Neuronal stem cell (in vitro differentiated cells): ENCODE measurements around the gene APP.

Experiments used
- DNase-seq: peaks from one replicate; pipeline ENCODE4 v3.0.0-alpha.2; 2013; ENCODE audit warnings: low spot score
- H2AFZ ChIP-seq: one replicate; pipeline ENCODE4 v1.6.1; 2013; ENCODE audit warnings: mild to moderate bottlenecking, low read length, inconsistent platforms
- H2AK5ac ChIP-seq: 2 replicates; pipeline ENCODE4 v1.6.1; 2013; ENCODE audit warnings: low read depth, mild to moderate bottlenecking, inconsistent platforms, low read length, moderate library complexity, mixed read lengths
- H2BK120ac ChIP-seq: 2 replicates; pipeline ENCODE4 v1.6.1; 2013; ENCODE audit warnings: low read depth, mild to moderate bottlenecking, inconsistent platforms, low read length, moderate library complexity, mixed read lengths
- H2BK12ac ChIP-seq: one replicate; pipeline ENCODE4 v1.6.1; 2013; ENCODE audit warnings: low read length, inconsistent platforms
- H2BK15ac ChIP-seq: 2 replicates; pipeline ENCODE4 v1.6.1; 2013; ENCODE audit warnings: mild to moderate bottlenecking, low read length, inconsistent platforms, mixed read lengths
- H2BK5ac ChIP-seq: one replicate; pipeline ENCODE4 v1.6.1; 2013; ENCODE audit warnings: inconsistent platforms, mild to moderate bottlenecking, low read length, moderate library complexity
- H3K14ac ChIP-seq: one replicate; pipeline ENCODE4 v1.6.1; 2013; ENCODE audit warnings: low read length, inconsistent platforms
- H3K18ac ChIP-seq: 2 replicates; pipeline ENCODE4 v1.6.1; 2013; ENCODE audit warnings: low read length, inconsistent platforms
- H3K23ac ChIP-seq: 2 replicates; pipeline ENCODE4 v1.6.1; 2013; ENCODE audit warnings: low read depth, mild to moderate bottlenecking, mixed read lengths, low read length, inconsistent platforms; ENCODE audit not compliant: poor library complexity
- H3K27ac ChIP-seq: replicated peaks from 3 replicates; pipeline ENCODE4 v1.5.1; 2013; ENCODE audit warnings: low read length, inconsistent platforms
- H3K27me3 ChIP-seq, 3 experiments: 2 replicates each; pipeline ENCODE4 v1.6.1; 2013; ENCODE audit warnings: low read length in 3 of 3, mild to moderate bottlenecking in 2 of 3, inconsistent platforms in 1 of 3, low read depth in 1 of 3, mixed read lengths in 1 of 3, moderate library complexity in 1 of 3; ENCODE audit not compliant: control insufficient read depth in 3 of 3, insufficient read depth in 3 of 3
- H3K36me3 ChIP-seq, 2 donors: replicated peaks in 1 of 2; 2 replicates each; pipeline ENCODE4 v1.6.1; 2013; ENCODE audit warnings: low read length in 2 of 2; ENCODE audit not compliant: control insufficient read depth in 2 of 2, insufficient read depth in 2 of 2
- H3K4ac ChIP-seq: 2 replicates; pipeline ENCODE4 v1.6.1; 2013; ENCODE audit warnings: inconsistent platforms, mild to moderate bottlenecking, low read length, moderate library complexity
- H3K4me1 ChIP-seq, 2 donors: 1 replicate in 1 of 2; 2 replicates in 1 of 2; pipeline ENCODE4 v1.6.1; 2013; ENCODE audit warnings: low read length in 2 of 2, low read depth in 1 of 2; ENCODE audit not compliant: control insufficient read depth in 2 of 2, insufficient read depth in 1 of 2
- H3K4me2 ChIP-seq: one replicate; pipeline ENCODE4 v1.6.1; 2013; ENCODE audit warnings: mild to moderate bottlenecking, low read length, inconsistent platforms; ENCODE audit not compliant: insufficient read depth, poor library complexity, severe bottlenecking
- H3K4me3 ChIP-seq, 2 donors: 2 replicates each; pipeline ENCODE4 v1.5.1; 2013; ENCODE audit warnings: low read length in 2 of 2, mild to moderate bottlenecking in 2 of 2, inconsistent platforms in 1 of 2, moderate library complexity in 1 of 2
- H3K79me1 ChIP-seq: one replicate; pipeline ENCODE4 v1.6.1; 2013; ENCODE audit warnings: low read depth, mild to moderate bottlenecking, inconsistent platforms, low read length, moderate library complexity
- H3K9ac ChIP-seq: one replicate; pipeline ENCODE4 v1.6.1; 2013; ENCODE audit warnings: mild to moderate bottlenecking, low read depth, low read length, inconsistent platforms; ENCODE audit not compliant: poor library complexity
- H3K9me3 ChIP-seq, 2 donors: replicated peaks in 1 of 2; 2 replicates each; pipeline versions ENCODE3 to v1.6.1; 2013; ENCODE audit warnings: low read length in 2 of 2, mild to moderate bottlenecking in 2 of 2, inconsistent platforms in 1 of 2, low read depth in 1 of 2, mixed read lengths in 1 of 2, moderate library complexity in 1 of 2; ENCODE audit not compliant: control insufficient read depth in 2 of 2, insufficient read depth in 1 of 2
- H4K8ac ChIP-seq: one replicate; pipeline ENCODE4 v1.6.1; 2013; ENCODE audit warnings: low read depth, mild to moderate bottlenecking, inconsistent platforms, low read length, moderate library complexity
- H4K91ac ChIP-seq: one replicate; pipeline ENCODE4 v1.6.1; 2013; ENCODE audit warnings: low read length, low read depth, mild to moderate bottlenecking, inconsistent platforms; ENCODE audit not compliant: poor library complexity
- WGBS, 2 donors: extraction: QIAGEN DNeasy Blood & Tissue Kit; methylation state at CpG; one replicate each; pipeline ENCODE4 v1.1.7; 2013; ENCODE audit warnings: missing lambda C conversion rate in 2 of 2, mixed read lengths in 1 of 2; ENCODE audit not compliant: insufficient read length in 2 of 2, insufficient replicate concordance in 1 of 2; ENCODE audit errors: extremely low coverage in 2 of 2; 5-methylcytosine and 5-hydroxymethylcytosine counted together

Gene APP

GRCh38 chr21:26165331-26165730, 5.2 kb downstream of the APP start:
- no peak overlapping the region for H3K9ac ChIP-seq
- peaks cover 0 to 12% of the 10 kb centered on the region in 2 donors for H3K36me3 ChIP-seq
- DNase-seq, result no peak
- peaks cover 9 to 23% of the 10 kb centered on the region in 2 donors for H3K4me1 ChIP-seq
- H3K4me3 ChIP-seq, result no peak overlapping the region
- H3K27ac ChIP-seq, result no peak overlapping the region
- no peak overlapping the region for H2AK5ac ChIP-seq
- H2BK15ac ChIP-seq, result no peak overlapping the region
- no peak overlapping the region for H3K18ac ChIP-seq
- H4K8ac ChIP-seq, result no peak overlapping the region
- H3K79me1 ChIP-seq, result peaks cover 2% of the 10 kb centered on the region
- H2BK120ac ChIP-seq, result no peak overlapping the region
- H4K91ac ChIP-seq, result no peak overlapping the region
- no peak overlapping the region for H2BK5ac ChIP-seq
- H3K23ac ChIP-seq, result no peak overlapping the region
- no peak overlapping the region for H3K4me2 ChIP-seq
- H2BK12ac ChIP-seq, result no peak overlapping the region
- H3K27me3 ChIP-seq, result no peaks in the 10 kb centered on the region
- no peak overlapping the region for H2AFZ ChIP-seq
- WGBS, 2 donors, result no CpG with 5 or more reads among the region's 5 CpGs
- peaks cover 0 to 10% of the 10 kb centered on the region in 2 donors for H3K9me3 ChIP-seq
- no peak overlapping the region for H3K14ac ChIP-seq
- no peak overlapping the region for H3K4ac ChIP-seq

GRCh38 chr21:26164311-26164710, 6.3 kb downstream of the APP start:
- no peak overlapping the region for H3K23ac ChIP-seq
- no peak overlapping the region for H3K4me2 ChIP-seq
- peaks cover 9 to 23% of the 10 kb centered on the region in 2 donors for H3K4me1 ChIP-seq
- H2AFZ ChIP-seq, result no peak overlapping the region
- no peak overlapping the region for H4K8ac ChIP-seq
- H2BK5ac ChIP-seq, result no peak overlapping the region
- peaks cover 0 to 14% of the 10 kb centered on the region in 2 donors for H3K9me3 ChIP-seq
- DNase-seq, result no peak
- H2AK5ac ChIP-seq, result no peak overlapping the region
- no peaks in the 10 kb centered on the region for H3K79me1 ChIP-seq
- H2BK120ac ChIP-seq, result no peak overlapping the region
- H3K27me3 ChIP-seq, result no peaks in the 10 kb centered on the region
- H3K14ac ChIP-seq, result no peak overlapping the region
- H3K27ac ChIP-seq, result no peak overlapping the region
- H2BK12ac ChIP-seq, result no peak overlapping the region
- no peak overlapping the region for H3K4ac ChIP-seq
- peaks cover 0 to 12% of the 10 kb centered on the region in 2 donors for H3K36me3 ChIP-seq
- no peak overlapping the region for H3K18ac ChIP-seq
- H4K91ac ChIP-seq, result no peak overlapping the region
- H3K9ac ChIP-seq, result no peak overlapping the region
- H3K4me3 ChIP-seq, result no peak overlapping the region
- no CpG with 5 or more reads among the region's 2 CpGs for WGBS, 2 donors
- no peak overlapping the region for H2BK15ac ChIP-seq

- Histone ChIP-seq H3K36me3 (peaks cover 0 to 16% of the 10 kb centered on the region in 2 donors), H3K9ac (no peak overlapping the region), H2AFZ (no peak overlapping the region), H4K91ac (no peak overlapping the region), H3K27ac (no peak overlapping the region), H3K4me3 (no peak overlapping the region), H3K18ac (no peak overlapping the region), H3K4ac (no peak overlapping the region), H2BK15ac (no peak overlapping the region), H3K27me3 (no peaks in the 10 kb centered on the region), H4K8ac (no peak overlapping the region), H3K9me3 (peaks cover 0 to 16% of the 10 kb centered on the region in 2 donors), H2BK120ac (no peak overlapping the region), H2BK12ac (no peak overlapping the region), H3K23ac (no peak overlapping the region), H2AK5ac (no peak overlapping the region), H3K4me2 (no peak overlapping the region), H3K14ac (no peak overlapping the region), H3K79me1 (peaks cover 2% of the 10 kb centered on the region), H2BK5ac (no peak overlapping the region), H3K4me1 (peaks cover 6 to 16% of the 10 kb centered on the region in 2 donors)
- no CpG with 5 or more reads among the region's 4 CpGs for WGBS, 2 donors
- no peak for DNase-seq
Measured at GRCh38 chr21:26162081-26162480, 8.5 kb downstream of the APP start.

GRCh38 chr21:26159869-26160268, 10.7 kb downstream of the APP start:
- peaks cover 0 to 18% of the 10 kb centered on the region in 2 donors for H3K36me3 ChIP-seq
- no peak overlapping the region for H2BK12ac ChIP-seq
- no peak overlapping the region for H2BK120ac ChIP-seq
- peaks cover 0 to 19% of the 10 kb centered on the region in 2 donors for H3K9me3 ChIP-seq
- H2BK5ac ChIP-seq, result no peak overlapping the region
- H3K18ac ChIP-seq, result no peak overlapping the region
- no peak overlapping the region for H2AFZ ChIP-seq
- H3K23ac ChIP-seq, result no peak overlapping the region
- no peak overlapping the region for H3K27ac ChIP-seq
- WGBS, 2 donors, result no CpG with 5 or more reads among the region's 1 CpG
- H3K27me3 ChIP-seq, result no peaks in the 10 kb centered on the region
- H3K4ac ChIP-seq, result no peak overlapping the region
- peaks cover 2% of the 10 kb centered on the region for H3K79me1 ChIP-seq
- no peak overlapping the region for H4K91ac ChIP-seq
- no peak overlapping the region for H3K4me3 ChIP-seq
- no peak overlapping the region for H3K4me2 ChIP-seq
- no peak for DNase-seq
- no peak overlapping the region for H3K14ac ChIP-seq
- no peak overlapping the region for H4K8ac ChIP-seq
- H3K4me1 ChIP-seq, result no peaks in the 10 kb centered on the region
- no peak overlapping the region for H2AK5ac ChIP-seq
- H3K9ac ChIP-seq, result no peak overlapping the region
- H2BK15ac ChIP-seq, result no peak overlapping the region
